ENCODE results near the gene ABCC5.

The ABCC5 gene

DNA sequence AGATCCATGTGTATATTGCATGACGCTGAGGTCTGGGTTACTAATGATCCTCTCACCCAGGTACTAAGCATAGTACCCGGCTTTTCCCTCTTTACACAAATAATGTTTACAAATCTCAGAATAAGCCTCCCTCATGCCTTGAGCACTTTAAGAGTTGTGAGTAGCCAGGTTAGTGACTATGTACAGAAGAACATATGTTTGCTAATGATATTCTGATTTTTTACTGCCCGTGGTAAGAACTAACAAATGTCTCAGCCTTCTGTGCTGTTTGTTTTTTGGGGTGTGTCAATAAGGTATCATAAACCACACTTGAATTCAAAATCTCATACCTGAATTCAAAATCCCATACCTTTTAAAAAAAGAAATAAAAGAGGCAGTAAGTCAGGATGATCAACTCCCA lies 59.5 kb downstream of the ABCC5 start:
- peaks cover 3% of the 10 kb centered on the region; the same call in 1 of the 2 replicates for H3K9me3 ChIP-seq (ENCODE audit: control insufficient read depth, insufficient read depth, low read length)
- H3K4me3 ChIP-seq (ENCODE audit: low read length), result no peak overlapping the region
- TF ChIP-seq EZH2phosphoT487 (IDR thresholded peaks at IDR 0.05; ENCODE audit: borderline replicate concordance, low read length) (no peak), CTCF (IDR thresholded peaks at IDR 0.05; ENCODE audit: low read depth, low read length, poor library complexity, severe bottlenecking) (no peak)
- no peak overlapping the region for H3K27ac ChIP-seq (ENCODE audit: low read depth, low read length)
- H3K79me2 ChIP-seq (ENCODE audit: control insufficient read depth, low read length), result no peaks in the 10 kb centered on the region
- no peak overlapping the region for H3K4me2 ChIP-seq (ENCODE audit: low read length)
- H3K27me3 ChIP-seq (ENCODE audit: control insufficient read depth, low read length), result no peaks in the 10 kb centered on the region
- H4K20me1 ChIP-seq (ENCODE audit: control insufficient read depth, insufficient read depth, low read depth, low read length), result no peaks in the 10 kb centered on the region
- H3F3A ChIP-seq (ENCODE audit: control insufficient read depth, insufficient read depth), result no peaks in the 10 kb centered on the region
- H3K9me2 ChIP-seq (replicated peaks; ENCODE audit: control insufficient read depth, low read length), result no peaks in the 10 kb centered on the region
- peaks cover 13% of the 10 kb centered on the region for H3K4me1 ChIP-seq (ENCODE audit: control insufficient read depth, low read length)
- H3K36me3 ChIP-seq (ENCODE audit: control insufficient read depth, low read length), result peaks cover 3% of the 10 kb centered on the region; the same call in 1 of the 2 replicates

GRCh38 chr3:183954875-183955274 lies 62.8 kb downstream of the ABCC5 start:
- no peak for TF ChIP-seq EZH2phosphoT487 (IDR thresholded peaks at IDR 0.05; ENCODE audit: borderline replicate concordance, low read length)
- TF ChIP-seq CTCF (IDR thresholded peaks at IDR 0.05; ENCODE audit: low read depth, low read length, poor library complexity, severe bottlenecking), result no peak
- Histone ChIP-seq H3F3A (ENCODE audit: control insufficient read depth, insufficient read depth) (no peaks in the 10 kb centered on the region), H3K36me3 (ENCODE audit: control insufficient read depth, low read length) (peaks cover 3% of the 10 kb centered on the region; the same call in 1 of the 2 replicates)

GRCh38 chr3:183953471-183954070 lies 64.1 kb downstream of the ABCC5 start:
- Histone ChIP-seq H3K4me3 (ENCODE audit: low read length) (peak overlapping the region; percentile 34), H3K4me1 (ENCODE audit: control insufficient read depth, low read length) (peaks cover 23% of the 10 kb centered on the region), H3K36me3 (ENCODE audit: control insufficient read depth, low read length) (peaks cover 3% of the 10 kb centered on the region; the same call in 1 of the 2 replicates), H3K79me2 (ENCODE audit: control insufficient read depth, low read length) (no peaks in the 10 kb centered on the region), H3K27ac (ENCODE audit: low read depth, low read length) (peak overlapping the region; percentile 12; the same call in 1 of the 2 replicates), H3K9me2 (replicated peaks; ENCODE audit: control insufficient read depth, low read length) (no peaks in the 10 kb centered on the region), H3K27me3 (ENCODE audit: control insufficient read depth, low read length) (no peaks in the 10 kb centered on the region), H3K9me3 (ENCODE audit: control insufficient read depth, insufficient read depth, low read length) (peaks cover 3% of the 10 kb centered on the region; the same call in 1 of the 2 replicates), H3K4me2 (ENCODE audit: low read length) (peak overlapping the region; percentile 53), H3F3A (ENCODE audit: control insufficient read depth, insufficient read depth) (no peaks in the 10 kb centered on the region), H4K20me1 (ENCODE audit: control insufficient read depth, insufficient read depth, low read depth, low read length) (no peaks in the 10 kb centered on the region)
- TF ChIP-seq EZH2phosphoT487 (IDR thresholded peaks at IDR 0.05; ENCODE audit: borderline replicate concordance, low read length) (no peak), CTCF (IDR thresholded peaks at IDR 0.05; ENCODE audit: low read depth, low read length, poor library complexity, severe bottlenecking) (no peak)

More at GRCh38 chr3:183954875-183955274, 62.8 kb downstream of the ABCC5 start:
- no peak overlapping the region for H3K4me2 ChIP-seq (ENCODE audit: low read length)
- no peaks in the 10 kb centered on the region for H3K79me2 ChIP-seq (ENCODE audit: control insufficient read depth, low read length)
- no peaks in the 10 kb centered on the region for H3K9me2 ChIP-seq (replicated peaks; ENCODE audit: control insufficient read depth, low read length)
- no peaks in the 10 kb centered on the region for H3K27me3 ChIP-seq (ENCODE audit: control insufficient read depth, low read length)
- H3K4me1 ChIP-seq (ENCODE audit: control insufficient read depth, low read length), result peaks cover 23% of the 10 kb centered on the region
- H3K27ac ChIP-seq (ENCODE audit: low read depth, low read length), result no peak overlapping the region
- H3K9me3 ChIP-seq (ENCODE audit: control insufficient read depth, insufficient read depth, low read length), result peaks cover 3% of the 10 kb centered on the region; the same call in 1 of the 2 replicates
- no peak overlapping the region for H3K4me3 ChIP-seq (ENCODE audit: low read length)
- no peaks in the 10 kb centered on the region for H4K20me1 ChIP-seq (ENCODE audit: control insufficient read depth, insufficient read depth, low read depth, low read length)
